Heart left ventricle (tissue), 16 donors: ENCODE measurements around the gene CHN2. TPM values are rescaled to one million over a fixed set of nuclear protein-coding genes. Genes with fewer than 3 reads are reported as not detected.

ENCODE experiments used
- ATAC-seq, 4 donors: fragments of 200-7000 bp; cut with Tn5 transposase; one replicate each; pipeline ENCODE4 v1.9.1; 2020 to 2022; ENCODE audit warnings: moderate library complexity in 4 of 4, mild to moderate bottlenecking in 3 of 4, moderate number of reproducible peaks in 1 of 4
- DNase-seq, 5 donors: peaks; one replicate each; pipeline ENCODE4 v3.0.0-alpha.2; 2020
- H3K27ac ChIP-seq, 12 donors: fragments of 200-600 bp; sonication (generic) in 4 of 12; one replicate each; pipeline versions ENCODE4 v1.5.0 to v1.8.0; 2016 to 2022; ENCODE audit warnings: mild to moderate bottlenecking in 2 of 12
- H3K27me3 ChIP-seq, 9 donors: fragments of 200-600 bp; sonication (generic) in 2 of 9; one replicate each; pipeline versions ENCODE4 v1.5.1 to v1.8.0; 2016 to 2022; ENCODE audit warnings: mild to moderate bottlenecking in 3 of 9
- H3K36me3 ChIP-seq, 9 donors: fragments of 200-600 bp; sonication (generic) in 2 of 9; one replicate each; pipeline versions ENCODE4 v1.5.0 to v1.8.0; 2018 to 2022; ENCODE audit warnings: mild to moderate bottlenecking in 2 of 9
- H3K4me1 ChIP-seq, 12 donors: fragments of 200-600 bp; sonication (generic) in 4 of 12; one replicate each; pipeline versions ENCODE4 v1.5.0 to v1.8.0; 2016 to 2022; ENCODE audit warnings: mild to moderate bottlenecking in 3 of 12
- H3K4me3 ChIP-seq, 12 donors: fragments of 200-600 bp; sonication (generic) in 4 of 12; one replicate each; pipeline versions ENCODE4 v1.5.0 to v1.8.0; 2017 to 2022; ENCODE audit warnings: mild to moderate bottlenecking in 9 of 12, moderate library complexity in 4 of 12
- H3K9me3 ChIP-seq, 12 donors: fragments of 200-600 bp; sonication (generic) in 4 of 12; one replicate each; pipeline versions ENCODE4 v1.5.0 to v1.8.0; 2016 to 2022; ENCODE audit warnings: mild to moderate bottlenecking in 1 of 12
- CTCF ChIP-seq, 12 donors: fragments of 200-600 bp; sonication (generic) in 4 of 12; IDR thresholded peaks; one replicate each; pipeline versions ENCODE4 v1.5.0 to v1.8.0; 2018 to 2022; ENCODE audit warnings: antibody characterized with exemption in 12 of 12, mild to moderate bottlenecking in 5 of 12
- POLR2A ChIP-seq, 2 donors: fragments of 450-650 bp; IDR thresholded peaks; one replicate each; pipeline ENCODE4 v1.6.1; 2017; ENCODE audit warnings: antibody characterized with exemption in 2 of 2, mild to moderate bottlenecking in 2 of 2, moderate library complexity in 2 of 2
- WGBS, 4 donors: extraction: QIAGEN DNeasy Blood & Tissue Kit in 2 of 4; methylation state at CpG; one replicate each; pipeline versions ENCODE4 v1.1.5 to v1.1.7; 2013 to 2018; 5-methylcytosine and 5-hydroxymethylcytosine counted together
- intact Hi-C, 10 donors: fragments of 100-400 bp; cut with DNase I; formaldehyde crosslinking; loops; one replicate each; pipeline versions ENCODE4 v1.11.1 to v1.14.2; 2022
- polyA plus RNA-seq, 2 donors: library from polyadenylated mRNA; stranded (reverse); fragments of 200-250 nt; gene quantifications; one replicate each; pipeline ENCODE4 v1.2.3, GENCODE V29; 2013
- total RNA-seq, 9 donors: library from RNA; depleted of rRNA in 2 of 9; stranded (reverse); fragments of >200 nt in 2 of 9; fragmentation: NEBNext Ultra II Directional in 3 of 9; extraction: Animal tissue kit (Norgen Biotek cat#: 25700) in 3 of 9; gene quantifications; one replicate each; pipeline versions ENCODE4 v1.1.0 to v1.2.4, GENCODE V29; 2016 to 2023
- donor health status: ischemic (EF 13 %, LVEDD 7.1; RV severe dilation, severe dysfunction).
- donor health status: healthy with polysubstance abuse.
- donor health status: DM: no; HTN: yes; CAD: no.
- donor health status: DM: no; HTN: no; CAD: no.
- donor health status: ischemic (EF 25% LVEDD 6.9; RV normal size, moderate dysfunction).
- donor health status: ischemic (EF 25% LVEDD 5.7; RV mildly dilated, moderate dysfunction).
- donor health status: healthy.
- donor health status: DM: yes; HTN: yes; CAD: no.
- donor health status: ischemic (EF 35%, LVEDD 5.7; RV mildly dilated, moderate dysfunction).
- donor health status: nonischemic (EF 11% LVEDD 7.7; RV severe dilation, severe dysfunction).
- donor health status: DM: yes; HTN: yes; CAD: no.
- donor health status: PGD.
- donor health status: ischemic (EF 29% LVEDD 5.4; RV normal size, mild dysfunction).
- donor health status: nonischemic (EF 23%, LVEDD 6.1; RV moderate dilation, normal function).

The CHN2 gene
- total and polyA plus RNA-seq, 11 donors, result 11.2 to 54.4 (median 33.6) TPM

DNA sequence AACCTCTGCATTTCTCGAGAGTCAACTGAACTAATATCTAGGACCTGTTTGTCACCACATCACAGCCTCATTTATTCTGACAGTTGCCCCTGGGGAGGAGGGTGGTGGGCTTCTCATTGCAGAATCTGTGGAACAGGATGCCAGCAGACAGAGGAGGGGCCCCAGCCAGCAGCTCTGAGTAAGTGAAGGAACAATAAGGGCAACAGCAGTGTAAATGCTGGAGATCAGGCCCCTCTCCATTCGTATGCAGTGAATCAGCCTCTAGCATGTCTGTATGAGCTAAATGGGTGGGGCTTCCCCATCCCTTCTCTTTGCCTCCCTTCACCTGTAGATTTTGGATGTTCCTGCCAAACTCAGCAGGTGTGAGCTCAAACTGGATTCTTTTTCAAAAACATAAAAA is 40.5 kb upstream of the CHN2 start:
- Histone ChIP-seq H3K4me1 (peaks cover 0 to 27% (median 8%) of the 10 kb centered on the region in 12 donors), H3K4me3 (no peak overlapping the region), H3K27ac (no peak overlapping the region), H3K9me3 (peaks cover 0 to 4% (median 0%) of the 10 kb centered on the region in 12 donors), H3K36me3 (peaks cover 0 to 6% (median 0%) of the 10 kb centered on the region in 9 donors), H3K27me3 (no peaks in the 10 kb centered on the region)
- TF ChIP-seq CTCF (IDR thresholded peaks at IDR 0.05) (no peak), POLR2A (IDR thresholded peaks at IDR 0.05) (no peak)
- intact Hi-C loops, result no loop called here
- DNase-seq, result no peak
- WGBS, 4 donors, result 86 to 92% (median 90%) methylated on average over 2 of the region's 2 CpGs
- ATAC-seq, result no peak

DNA sequence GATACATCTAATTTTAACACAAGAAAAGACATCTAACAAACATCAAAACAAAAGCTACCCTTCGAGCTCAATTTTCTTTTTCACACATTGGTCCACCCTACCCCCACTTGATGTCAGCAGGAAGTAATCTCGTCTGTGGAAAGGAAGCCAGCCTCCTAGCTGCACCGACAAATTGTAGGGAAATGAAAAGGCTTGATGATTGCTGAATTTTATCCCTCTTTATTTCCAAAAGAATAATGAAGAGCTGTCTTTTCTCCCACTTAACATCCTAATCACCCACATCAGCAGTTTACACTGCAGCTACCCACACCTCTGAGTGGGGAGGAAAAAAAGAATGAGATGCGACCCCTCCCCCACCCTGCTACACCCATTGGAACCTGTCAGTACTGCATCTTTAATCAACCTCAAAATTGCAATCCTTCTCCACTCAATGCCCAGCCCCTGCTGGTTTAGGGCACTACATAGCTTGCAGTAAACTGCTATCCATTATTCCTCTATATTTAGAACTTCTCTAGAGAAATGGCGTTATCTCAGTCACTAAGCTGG is 37.6 kb upstream of the CHN2 start:
- TF ChIP-seq CTCF (IDR thresholded peaks at IDR 0.05) (no peak), POLR2A (IDR thresholded peaks at IDR 0.05) (no peak)
- peak overlapping the region in 10 of 12 donors; percentile 8 to 69 (median 49) for H3K27ac ChIP-seq
- H3K4me1 ChIP-seq, result peaks cover 0 to 20% (median 8%) of the 10 kb centered on the region in 12 donors
- no peaks in the 10 kb centered on the region for H3K27me3 ChIP-seq
- H3K36me3 ChIP-seq, result peaks cover 0 to 6% (median 0%) of the 10 kb centered on the region in 9 donors
- ATAC-seq (peak; percentile 39 to 64 (median 62)), DNase-seq (no peak)
- no peaks in the 10 kb centered on the region for H3K9me3 ChIP-seq
- intact Hi-C loops, result no loop called here
- WGBS, 4 donors, result 20 to 23% (median 21%) methylated on average over 5 of the region's 5 CpGs
- no peak overlapping the region for H3K4me3 ChIP-seq

GRCh38 chr7:29158795-29159423 is 35.7 kb upstream of the CHN2 start:
- H3K27ac ChIP-seq, result no peak overlapping the region
- DNase-seq (no peak), ATAC-seq (no peak)
- no peak overlapping the region for H3K4me3 ChIP-seq
- TF ChIP-seq CTCF (IDR thresholded peaks at IDR 0.05), result no peak
- no peak for TF ChIP-seq POLR2A (IDR thresholded peaks at IDR 0.05)
- no peaks in the 10 kb centered on the region for H3K9me3 ChIP-seq
- no peaks in the 10 kb centered on the region for H3K36me3 ChIP-seq
- 61 to 81% (median 78%) methylated on average over 3 of the region's 3 CpGs for whole genome bisulfite sequencing, 4 donors
- intact Hi-C loops, result no loop called here
- no peaks in the 10 kb centered on the region for H3K27me3 ChIP-seq
- peaks cover 0 to 20% (median 8%) of the 10 kb centered on the region in 12 donors for H3K4me1 ChIP-seq

- ATAC-seq (no peak), DNase-seq (no peak)
- peaks cover 0 to 20% (median 8%) of the 10 kb centered on the region in 12 donors for H3K4me1 ChIP-seq
- H3K27ac ChIP-seq, result no peak overlapping the region
- TF ChIP-seq CTCF (IDR thresholded peaks at IDR 0.05) (no peak), POLR2A (IDR thresholded peaks at IDR 0.05) (no peak)
- H3K27me3 ChIP-seq, result no peaks in the 10 kb centered on the region
- H3K4me3 ChIP-seq, result no peak overlapping the region
- peaks cover 0 to 1% (median 0%) of the 10 kb centered on the region in 12 donors for H3K9me3 ChIP-seq
- WGBS, 4 donors, result 32 to 45% (median 39%) methylated on average over 2 of the region's 2 CpGs
- H3K36me3 ChIP-seq, result no peaks in the 10 kb centered on the region
- intact Hi-C loops, result no loop called here
Observed at GRCh38 chr7:29160080-29160479, 34.5 kb upstream of the CHN2 start.
